NCI-H1417 treated with DMSO at 0.1 percent for 48 hours (cell line): ENCODE results near the gene GRK4.

Source experiments
- DNase-seq: peaks from one replicate; lab custom pipeline; 2025; lab: John Stamatoyannopoulos, UW

GRK4 gene

GRCh38 chr4:3013839-3014350, 50.5 kb downstream of the GRK4 start:
- DNase-seq = no peak

GRCh38 chr4:3016961-3017360, 53.6 kb downstream of the GRK4 start:
- DNase-seq = no peak

- no peak for DNase-seq
These were observed 54.1 kb downstream of the GRK4 start for GRCh38 chr4:3017504-3017903.

GRCh38 chr4:3019145-3019846, 55.9 kb downstream of the GRK4 start:
- DNase-seq = no peak

- no peak for DNase-seq
These were observed 57.8 kb downstream of the GRK4 start for GRCh38 chr4:3021127-3021526.

- DNase-seq = no peak
These were observed 58.3 kb downstream of the GRK4 start for GRCh38 chr4:3021627-3022026.

- DNase-seq = no peak
These were observed 58.7 kb downstream of the GRK4 start for GRCh38 chr4:3022112-3022511.

GRCh38 chr4:3022651-3023050, 59.3 kb downstream of the GRK4 start:
- no peak for DNase-seq

- DNase-seq = no peak
These were observed 62.5 kb downstream of the GRK4 start for GRCh38 chr4:3025881-3026280.

- no peak for DNase-seq
These were observed 63.2 kb downstream of the GRK4 start for GRCh38 chr4:3026540-3026939.

GRCh38 chr4:3029464-3029863, 66.1 kb downstream of the GRK4 start:
- no peak for DNase-seq

- DNase-seq = no peak
These were observed 67.4 kb downstream of the GRK4 start for GRCh38 chr4:3030566-3031356.

- DNase-seq = no peak
These were observed 68.1 kb downstream of the GRK4 start for GRCh38 chr4:3031357-3032082.

- DNase-seq = no peak
These were observed 70.9 kb downstream of the GRK4 start for GRCh38 chr4:3034231-3034630.

GRCh38 chr4:3035249-3035648, 71.9 kb downstream of the GRK4 start:
- DNase-seq = no peak

GRCh38 chr4:3035674-3036073, 72.3 kb downstream of the GRK4 start:
- DNase-seq = no peak

GRCh38 chr4:3036131-3036952, 73.0 kb downstream of the GRK4 start:
- no peak for DNase-seq

- DNase-seq = no peak
These were observed 74.6 kb downstream of the GRK4 start for GRCh38 chr4:3037957-3038461.

- DNase-seq = no peak
These were observed 76.5 kb downstream of the GRK4 start for GRCh38 chr4:3039706-3040366.

- no peak for DNase-seq
These were observed 77.3 kb downstream of the GRK4 start for GRCh38 chr4:3040452-3041191.
